ENCODE results near the gene ETNK2. TPM values are rescaled to one million over a fixed set of nuclear protein-coding genes. Genes with fewer than 3 reads are reported as not detected.

The ETNK2 gene
- total and polyA plus RNA-seq, 2 donors from 2014 or later, result 33.3 to 166 TPM

DNA sequence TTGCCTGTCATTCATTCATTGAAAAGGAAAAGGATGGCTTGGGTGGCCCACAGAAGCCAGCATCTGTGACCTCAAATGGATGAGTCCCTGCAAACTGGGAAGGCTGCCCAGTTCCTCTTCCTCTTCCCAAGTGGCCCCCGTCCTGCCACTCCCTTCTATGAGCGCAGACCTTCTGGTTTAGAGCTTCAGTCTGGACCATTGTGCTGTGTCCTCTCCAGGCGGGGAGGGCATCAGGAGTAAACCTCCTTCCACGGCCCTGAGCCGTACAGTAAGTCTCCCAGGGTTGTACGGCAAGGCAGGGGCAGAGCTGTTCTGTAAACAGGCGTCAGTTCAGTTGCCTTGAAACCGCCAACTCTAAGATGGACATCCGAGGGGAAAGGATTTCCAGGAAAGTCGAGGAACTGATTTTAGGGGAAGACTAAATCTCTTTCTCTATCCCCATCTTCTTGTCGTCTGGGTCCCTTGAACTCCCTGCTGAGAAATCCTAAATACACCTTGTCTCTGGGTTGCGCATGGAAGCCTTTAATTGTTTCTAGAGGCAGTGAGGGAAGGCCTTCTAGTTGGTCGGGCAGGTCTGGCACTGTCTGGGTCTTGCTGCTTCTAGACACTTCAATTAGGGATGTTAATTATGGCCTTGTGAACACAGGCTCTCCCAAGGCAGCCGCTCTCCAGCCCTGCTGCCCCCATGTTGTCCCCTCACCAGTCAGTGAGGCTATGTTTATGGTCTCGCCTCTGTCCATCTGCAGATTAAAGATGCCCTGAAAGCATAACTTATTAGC, 56.8 kb downstream of the ETNK2 start:
- peak overlapping the region; percentile 18 to 60 for H3K27ac ChIP-seq (ENCODE audit: low read depth in 2 of 2, low read length in 2 of 2)
- peaks cover 4 to 58% (median 44%) of the 10 kb centered on the region in 3 donors for H3K4me1 ChIP-seq (ENCODE audit: control insufficient read depth in 2 of 3, insufficient read depth in 2 of 3, low read depth in 1 of 3, low read length in 3 of 3)
- no peaks in the 10 kb centered on the region for H3K9me3 ChIP-seq (ENCODE audit: control insufficient read depth in 2 of 3, insufficient read depth in 1 of 3, low read length in 3 of 3)
- H3K36me3 ChIP-seq (ENCODE audit: control insufficient read depth in 2 of 3, insufficient read depth in 3 of 3, low read length in 3 of 3), result no peaks in the 10 kb centered on the region
- H3K4me3 ChIP-seq (ENCODE audit: low read length in 3 of 3), result no peak overlapping the region
- FAIRE-seq (no peak), DNase-seq (peak in 4 of 5 donors; percentile 37 to 70 (median 62))
- H3K9ac ChIP-seq (ENCODE audit: low read length in 3 of 3), result peak overlapping the region in 1 of 3 donors; percentile 16
- intact Hi-C loops (cut with DNase I), result no loop called here
- H3K27me3 ChIP-seq (ENCODE audit: control insufficient read depth, insufficient read depth, low read length), result no peaks in the 10 kb centered on the region
- no peak for TF ChIP-seq CTCF (IDR thresholded peaks at IDR 0.05; ENCODE audit: borderline replicate concordance, extremely low read depth, insufficient read depth)

DNA sequence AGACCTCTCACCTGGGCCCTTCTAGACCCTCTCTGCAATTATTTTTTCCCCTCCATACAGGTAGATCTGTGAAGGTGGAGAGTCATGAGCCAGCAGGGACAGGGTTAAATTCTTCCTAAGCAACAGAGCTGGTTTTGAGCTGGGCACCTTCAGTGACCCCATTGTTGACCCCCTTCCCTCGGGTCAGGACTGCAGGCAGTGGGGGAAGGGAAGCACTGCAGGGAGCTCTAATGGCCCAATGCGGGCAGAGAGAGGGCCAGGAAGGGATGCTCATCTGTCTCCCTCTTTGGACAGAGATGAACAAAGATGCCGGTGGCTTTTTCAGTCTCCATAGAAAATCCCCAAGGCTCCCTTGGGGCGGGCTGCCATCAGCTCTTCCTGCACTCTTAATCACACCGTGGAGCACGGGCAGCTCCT, 57.5 kb downstream of the ETNK2 start:
- no peak overlapping the region for H3K9ac ChIP-seq (ENCODE audit: low read length in 3 of 3)
- no peak for FAIRE-seq
- peak overlapping the region; percentile 26 to 60 for H3K27ac ChIP-seq (ENCODE audit: low read depth in 2 of 2, low read length in 2 of 2)
- intact Hi-C loops (cut with DNase I), result no loop called here
- no peak overlapping the region for H3K4me3 ChIP-seq (ENCODE audit: low read length in 3 of 3)
- TF ChIP-seq CTCF (IDR thresholded peaks at IDR 0.05; ENCODE audit: borderline replicate concordance, extremely low read depth, insufficient read depth), result no peak
- peak in 2 of 5 donors; percentile 30 to 32 for DNase-seq
- H3K27me3 ChIP-seq (ENCODE audit: control insufficient read depth, insufficient read depth, low read length), result no peaks in the 10 kb centered on the region
- H3K4me1 ChIP-seq (ENCODE audit: control insufficient read depth in 2 of 3, insufficient read depth in 2 of 3, low read depth in 1 of 3, low read length in 3 of 3), result peaks cover 4 to 65% (median 49%) of the 10 kb centered on the region in 3 donors
- no peaks in the 10 kb centered on the region for H3K9me3 ChIP-seq (ENCODE audit: control insufficient read depth in 2 of 3, insufficient read depth in 1 of 3, low read length in 3 of 3)
- H3K36me3 ChIP-seq (ENCODE audit: control insufficient read depth in 2 of 3, insufficient read depth in 3 of 3, low read length in 3 of 3), result no peaks in the 10 kb centered on the region

DNA sequence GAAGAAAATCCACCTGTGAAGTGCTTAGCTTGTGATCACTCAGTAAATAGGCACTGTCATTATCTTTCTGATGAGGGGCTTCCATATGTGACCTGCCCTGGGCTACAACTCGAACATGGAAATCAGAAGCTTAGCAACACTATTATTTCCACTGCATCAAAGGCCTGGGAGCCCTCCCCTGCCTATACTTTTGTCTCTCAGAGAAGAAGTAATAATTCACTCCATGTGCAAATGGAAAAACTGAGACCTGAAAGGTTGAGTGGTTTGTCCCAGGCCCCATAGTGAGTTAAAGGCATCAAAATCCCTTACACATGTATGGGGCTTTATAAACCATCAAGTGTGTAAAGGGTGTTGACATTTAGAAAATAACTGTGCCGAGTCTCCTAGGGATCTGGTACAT, 58.1 kb downstream of the ETNK2 start:
- H3K4me1 ChIP-seq (ENCODE audit: control insufficient read depth in 2 of 3, insufficient read depth in 2 of 3, low read depth in 1 of 3, low read length in 3 of 3), result peaks cover 7 to 65% (median 52%) of the 10 kb centered on the region in 3 donors
- no peaks in the 10 kb centered on the region for H3K36me3 ChIP-seq (ENCODE audit: control insufficient read depth in 2 of 3, insufficient read depth in 3 of 3, low read length in 3 of 3)
- H3K27me3 ChIP-seq (ENCODE audit: control insufficient read depth, insufficient read depth, low read length), result no peaks in the 10 kb centered on the region
- DNase-seq, result no peak
- no peak overlapping the region for H3K9ac ChIP-seq (ENCODE audit: low read length in 3 of 3)
- peak overlapping the region; percentile 26 to 58 for H3K27ac ChIP-seq (ENCODE audit: low read depth in 2 of 2, low read length in 2 of 2)
- no peaks in the 10 kb centered on the region for H3K9me3 ChIP-seq (ENCODE audit: control insufficient read depth in 2 of 3, insufficient read depth in 1 of 3, low read length in 3 of 3)
- no peak for FAIRE-seq
- peak overlapping the region in 2 of 3 donors; percentile 14 to 26 for H3K4me3 ChIP-seq (ENCODE audit: low read length in 3 of 3)
- no peak for TF ChIP-seq CTCF (IDR thresholded peaks at IDR 0.05; ENCODE audit: borderline replicate concordance, extremely low read depth, insufficient read depth)
- intact Hi-C loops (cut with DNase I), result no loop called here
